ENCODE data around the gene UCHL5.

UCHL5 gene, protein sequence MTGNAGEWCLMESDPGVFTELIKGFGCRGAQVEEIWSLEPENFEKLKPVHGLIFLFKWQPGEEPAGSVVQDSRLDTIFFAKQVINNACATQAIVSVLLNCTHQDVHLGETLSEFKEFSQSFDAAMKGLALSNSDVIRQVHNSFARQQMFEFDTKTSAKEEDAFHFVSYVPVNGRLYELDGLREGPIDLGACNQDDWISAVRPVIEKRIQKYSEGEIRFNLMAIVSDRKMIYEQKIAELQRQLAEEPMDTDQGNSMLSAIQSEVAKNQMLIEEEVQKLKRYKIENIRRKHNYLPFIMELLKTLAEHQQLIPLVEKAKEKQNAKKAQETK

DNA sequence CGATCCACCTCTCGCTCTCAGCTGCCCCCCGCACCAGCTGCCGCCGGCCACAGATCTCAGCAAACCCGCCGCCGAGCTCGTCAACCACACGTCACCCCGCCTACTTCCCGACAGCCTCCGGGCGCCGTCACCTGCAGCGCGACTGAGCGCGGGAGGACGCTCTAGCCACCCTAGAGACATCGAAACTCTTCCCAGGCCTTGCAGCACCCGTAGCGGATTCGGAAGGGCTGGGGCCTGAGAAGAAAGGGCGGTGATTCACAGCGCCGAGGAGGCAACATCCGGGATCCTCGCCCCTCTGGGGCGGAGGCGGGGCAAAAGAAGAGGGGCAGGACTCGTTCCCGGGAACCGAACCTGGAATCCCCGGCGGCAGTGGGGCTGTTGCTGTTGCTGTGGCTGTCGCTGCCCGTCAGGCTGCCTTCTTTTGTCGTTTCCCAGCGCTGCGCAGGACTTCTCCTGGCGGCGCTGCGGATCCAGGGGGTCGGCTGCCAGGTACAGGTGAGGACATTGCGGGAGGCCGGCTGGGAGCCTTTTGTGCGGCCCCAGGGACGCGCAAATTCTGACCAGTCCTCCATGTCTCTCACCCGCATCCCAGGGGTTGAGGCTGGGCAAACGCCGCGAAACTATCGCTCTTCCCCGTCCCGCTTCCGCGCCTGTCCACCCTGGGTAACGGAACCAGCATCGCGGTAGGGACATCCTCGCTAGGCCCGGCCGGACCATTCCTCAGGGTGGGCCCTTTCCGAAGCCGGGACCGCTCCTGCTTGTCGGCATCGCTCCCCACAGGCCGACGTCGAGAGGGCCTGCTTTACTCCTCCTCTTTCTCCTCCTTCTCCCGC is at the start of gene UCHL5, which contains the start of gene RO60:
Gene UCHL5 (minus strand): TSS at position 79 of the 833 bp plus-strand sequence. CDS start 100 bp downstream, outside the sequence.
Gene RO60 (plus strand): TSS at position 331 of the 833 bp plus-strand sequence. CDS start 9,443 bp downstream, outside the sequence.
- DNase-seq (ENCODE audit: extremely low read depth in 1 of 2, low read depth in 1 of 2), result peak; percentile 87 to 95

DNA sequence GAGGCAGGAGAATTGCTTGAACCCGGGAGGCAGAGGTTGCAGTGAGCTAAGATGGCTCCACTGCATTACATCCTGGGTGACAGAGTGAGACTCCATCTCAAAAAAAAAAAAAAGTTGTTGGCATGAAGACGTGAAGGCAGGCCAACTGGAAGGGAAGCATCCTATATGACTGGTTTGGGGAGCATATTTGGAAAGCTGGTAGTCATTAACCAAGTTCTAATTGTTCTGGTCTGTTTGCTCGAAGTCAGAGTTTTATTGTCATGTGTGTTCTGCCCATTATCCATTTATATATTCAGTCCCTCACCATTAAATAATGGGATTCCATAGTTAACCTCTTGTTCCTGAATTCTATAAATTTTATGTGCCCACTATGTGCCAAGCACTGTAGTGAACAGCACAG is 49.3 kb upstream of the UCHL5 start:
- no peak for DNase-seq (ENCODE audit: extremely low read depth in 1 of 2, low read depth in 1 of 2)

DNA sequence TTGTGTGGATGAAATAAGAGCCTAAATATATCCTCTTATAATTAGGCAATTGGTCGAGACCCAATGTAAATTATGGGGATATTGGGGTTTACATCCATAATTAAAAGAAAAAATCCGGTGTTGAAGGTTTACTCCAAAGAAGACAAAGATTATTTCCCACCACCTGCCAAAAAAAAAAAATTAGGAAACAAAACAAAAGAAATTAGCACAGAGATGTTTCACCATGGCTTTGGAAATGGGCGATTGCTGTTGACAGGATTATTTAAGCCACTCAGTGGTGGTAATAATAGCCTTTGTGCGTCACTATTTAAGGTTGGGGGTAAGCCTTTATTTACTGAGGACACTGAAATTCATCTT is 46.6 kb upstream of the UCHL5 start:
- no peak for DNase-seq (ENCODE audit: extremely low read depth in 1 of 2, low read depth in 1 of 2)

DNA sequence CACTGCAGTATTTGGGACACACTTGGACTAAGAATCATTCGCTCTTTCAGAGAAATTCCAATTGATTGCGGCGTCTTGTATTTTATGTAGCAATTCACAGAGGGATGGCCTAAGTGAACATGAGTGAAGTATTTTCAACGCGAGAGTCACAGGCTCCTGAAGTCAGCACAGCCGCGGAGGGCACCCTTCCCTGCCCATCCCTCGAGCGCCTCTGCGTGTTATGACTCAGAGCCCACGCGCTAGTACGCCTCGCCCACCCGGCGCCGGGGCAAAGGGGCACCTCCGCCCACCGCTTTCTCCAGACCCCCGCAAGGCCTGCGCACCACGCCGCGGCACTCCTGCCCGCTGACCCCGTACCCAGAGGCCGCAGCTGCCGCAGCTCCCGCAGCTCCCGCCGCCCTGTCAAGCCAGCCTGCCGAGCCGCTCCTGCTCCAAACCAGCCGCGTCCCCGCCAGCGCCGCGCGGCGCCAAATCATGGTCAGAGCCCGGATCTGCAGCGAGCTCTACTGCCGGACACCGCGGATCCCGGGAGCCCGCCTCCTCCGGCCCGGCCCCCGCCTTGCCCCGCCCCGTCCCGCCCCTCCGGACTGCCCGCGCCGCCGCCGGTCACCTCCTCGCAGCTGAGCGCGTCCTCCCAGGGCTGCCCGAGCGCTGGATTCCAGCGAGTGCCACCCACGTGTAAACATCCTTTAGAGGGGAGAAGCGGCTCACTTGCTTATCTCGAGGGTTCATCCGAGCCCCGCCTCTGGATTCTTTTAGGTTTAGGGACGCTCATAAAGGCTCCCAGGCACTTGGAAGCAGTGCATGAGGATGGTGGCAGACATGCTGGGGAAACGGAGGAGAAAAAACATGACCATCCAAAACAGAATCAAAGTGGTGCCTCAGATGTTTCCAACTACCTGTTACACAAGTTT is 46.0 kb upstream of the UCHL5 start, which contains the start of gene GLRX2:
Gene GLRX2 (minus strand): TSS at position 508 of the 914 bp plus-strand sequence. CDS start 32 bp downstream, at position 476.
- peak in 1 of 2 donors; percentile 59 for DNase-seq (ENCODE audit: extremely low read depth in 1 of 2, low read depth in 1 of 2)

DNA sequence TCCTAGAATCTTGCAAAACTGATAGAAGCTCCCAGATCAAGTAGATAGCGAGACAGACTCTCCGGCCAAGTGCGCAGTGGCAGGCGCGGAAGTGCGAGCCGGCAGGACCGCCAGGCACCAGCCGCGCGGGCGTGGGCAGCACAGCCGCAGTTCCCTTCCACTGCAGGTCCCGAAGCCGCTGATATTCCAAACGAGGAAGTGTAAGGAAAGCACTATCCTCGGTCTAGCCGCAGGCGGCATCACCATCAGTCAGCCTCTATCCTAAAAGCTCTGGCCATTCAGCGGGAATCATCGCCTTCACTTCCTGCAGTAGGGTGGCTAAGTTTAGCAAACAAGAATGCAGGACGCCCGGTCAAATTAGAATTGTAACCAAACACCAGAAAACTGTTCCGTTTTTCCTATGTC is 45.3 kb upstream of the UCHL5 start:
- DNase-seq (ENCODE audit: extremely low read depth in 1 of 2, low read depth in 1 of 2), result no peak

DNA sequence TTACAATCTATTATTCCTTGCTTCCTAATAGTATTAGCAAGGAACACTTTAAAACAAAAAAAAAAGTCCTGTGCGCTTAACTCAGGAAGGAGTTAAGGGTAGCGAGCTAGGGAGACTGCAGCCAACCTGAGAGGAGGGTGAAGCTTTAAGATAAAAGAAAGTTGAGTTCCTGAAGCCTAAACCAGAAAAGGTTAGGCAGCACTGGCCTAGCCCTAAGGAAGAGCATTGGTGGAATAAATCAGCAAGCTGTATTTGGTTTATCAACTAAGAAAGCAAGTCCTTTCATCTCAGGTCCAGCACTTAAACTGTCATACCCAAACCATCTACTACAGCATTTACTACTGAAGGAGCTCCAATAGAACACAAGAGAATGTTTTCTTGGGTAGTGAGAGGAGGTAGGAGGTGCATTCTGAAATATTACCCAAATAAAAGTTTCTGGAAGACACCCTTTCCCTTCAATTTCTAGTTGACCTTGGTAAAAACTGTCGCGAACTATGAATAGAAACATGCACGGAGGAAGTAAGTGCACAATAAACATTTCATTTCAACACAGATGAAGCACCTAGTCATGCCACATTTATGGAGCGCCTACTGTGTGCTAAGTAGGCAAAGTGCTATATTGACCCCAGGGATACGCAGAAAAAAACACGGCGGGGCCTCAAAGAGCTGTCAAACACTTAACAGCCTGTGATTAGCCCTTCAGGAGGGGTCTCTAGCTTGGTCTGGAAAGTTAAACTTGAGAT is 44.8 kb upstream of the UCHL5 start:
- no peak for DNase-seq (ENCODE audit: extremely low read depth in 1 of 2, low read depth in 1 of 2)

DNA sequence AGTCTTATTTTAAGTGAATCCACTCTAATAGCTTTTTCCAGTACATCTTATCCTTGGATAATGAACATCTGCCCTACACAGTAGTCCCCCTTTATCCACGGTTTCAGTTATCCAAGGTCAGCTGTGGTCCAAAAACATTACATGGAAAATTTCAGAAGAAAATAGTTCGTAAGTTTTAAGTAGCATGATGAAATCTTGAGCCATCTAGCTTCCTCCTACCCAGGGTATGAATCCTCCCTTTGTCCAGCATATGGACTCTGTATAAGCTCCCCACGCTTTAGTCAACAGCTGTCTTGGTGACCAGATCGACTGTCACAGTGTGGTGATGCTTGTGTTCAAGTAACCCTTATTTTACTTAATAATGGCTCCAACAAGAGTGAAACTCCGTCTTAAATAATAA is 43.5 kb upstream of the UCHL5 start:
- no peak for DNase-seq (ENCODE audit: extremely low read depth in 1 of 2, low read depth in 1 of 2)

DNA sequence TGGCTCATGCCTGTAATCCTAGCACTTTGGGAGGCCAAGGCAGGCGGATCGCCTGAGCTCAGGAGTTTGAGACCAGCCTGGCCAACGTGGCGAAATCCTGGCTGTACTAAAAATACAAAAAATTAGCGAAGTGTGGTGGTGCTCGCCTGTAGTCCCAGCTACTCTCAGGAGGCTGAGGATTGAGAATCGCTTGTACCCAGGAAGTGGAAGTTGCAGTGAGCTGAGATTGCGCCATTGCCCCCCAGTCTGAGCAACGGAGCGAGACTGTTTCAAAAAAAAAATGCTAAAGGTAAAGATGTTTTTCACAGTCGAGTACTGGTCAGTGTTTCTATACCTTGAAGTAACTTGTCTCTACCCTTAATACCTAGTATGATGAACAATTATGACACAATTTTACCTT is 35.0 kb upstream of the UCHL5 start:
- DNase-seq (ENCODE audit: extremely low read depth in 1 of 2, low read depth in 1 of 2), result no peak

DNA sequence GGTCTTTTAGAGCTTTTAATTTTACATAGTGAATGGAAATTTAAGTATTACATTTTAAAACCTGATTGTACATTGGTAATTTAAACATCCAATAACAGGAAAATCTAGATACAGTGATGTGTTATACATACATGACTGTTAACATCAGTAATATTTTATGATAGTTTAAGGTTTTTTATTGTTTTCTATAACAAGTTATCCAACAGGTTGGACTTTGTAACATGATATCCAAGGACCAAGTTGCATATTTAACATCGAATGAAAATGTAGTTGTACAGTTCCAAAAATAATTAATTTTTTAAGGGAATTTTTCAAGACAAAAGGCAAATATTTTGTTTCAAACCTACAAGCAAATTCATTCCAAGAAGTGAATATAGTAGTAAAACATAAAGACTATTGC is 31.7 kb upstream of the UCHL5 start:
- no peak for DNase-seq (ENCODE audit: extremely low read depth in 1 of 2, low read depth in 1 of 2)

DNA sequence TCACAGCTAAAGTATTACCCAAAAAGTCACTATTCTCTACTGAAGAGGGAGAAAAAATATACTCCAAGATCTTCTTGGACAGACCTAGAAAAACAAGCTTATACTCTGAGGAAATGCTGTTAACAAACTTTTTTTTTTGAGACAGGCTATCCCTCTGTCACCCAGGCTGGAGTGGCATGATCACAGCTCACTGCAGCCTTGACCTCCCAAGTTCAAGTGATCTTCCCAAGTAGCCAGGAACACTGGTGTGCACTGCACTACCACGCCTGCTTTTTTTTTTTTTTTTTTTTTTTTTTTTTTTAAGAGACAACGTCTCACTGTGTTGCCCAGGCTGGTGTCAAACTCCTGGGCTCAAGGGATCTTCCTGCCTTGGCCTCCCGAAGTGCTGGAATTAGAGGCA is 28.7 kb upstream of the UCHL5 start:
- DNase-seq (ENCODE audit: extremely low read depth in 1 of 2, low read depth in 1 of 2), result no peak

DNA sequence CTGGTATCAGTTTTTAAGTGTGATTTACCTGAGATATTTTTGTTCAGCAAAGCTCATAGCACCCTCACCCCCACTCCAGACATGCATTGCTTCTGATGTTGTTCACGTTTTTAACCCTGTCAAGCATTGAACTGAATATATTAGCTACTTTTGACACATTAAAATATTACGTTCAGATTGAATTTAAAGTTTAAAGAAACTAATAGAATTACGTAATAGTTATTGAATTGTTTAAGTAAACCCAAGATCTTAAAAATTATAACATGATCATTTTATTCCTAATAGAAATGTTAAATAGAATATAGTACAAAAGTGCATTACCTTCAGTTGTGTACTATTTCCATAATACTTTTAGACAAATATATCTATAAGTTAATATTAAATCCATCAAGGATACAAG is 27.2 kb upstream of the UCHL5 start:
- DNase-seq (ENCODE audit: extremely low read depth in 1 of 2, low read depth in 1 of 2), result no peak

DNA sequence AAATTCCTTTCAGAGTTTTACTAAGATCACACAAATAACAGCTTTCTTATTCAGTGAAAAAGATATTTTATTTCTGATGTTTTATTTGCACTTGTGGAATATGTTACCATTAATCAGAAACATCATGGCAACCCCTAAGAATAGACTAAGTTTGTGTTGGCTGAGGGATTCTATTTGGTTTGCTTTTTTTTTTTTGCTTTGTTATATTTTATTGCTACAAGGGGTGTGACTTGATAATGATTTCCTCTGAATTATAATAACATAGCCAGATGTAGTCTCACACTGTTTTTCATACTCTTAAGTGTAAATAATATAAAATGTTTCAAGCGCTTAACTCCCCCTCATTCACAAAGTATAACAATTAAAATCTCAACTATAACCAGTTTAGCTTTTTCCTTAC is 26.1 kb upstream of the UCHL5 start:
- no peak for DNase-seq (ENCODE audit: extremely low read depth in 1 of 2, low read depth in 1 of 2)

DNA sequence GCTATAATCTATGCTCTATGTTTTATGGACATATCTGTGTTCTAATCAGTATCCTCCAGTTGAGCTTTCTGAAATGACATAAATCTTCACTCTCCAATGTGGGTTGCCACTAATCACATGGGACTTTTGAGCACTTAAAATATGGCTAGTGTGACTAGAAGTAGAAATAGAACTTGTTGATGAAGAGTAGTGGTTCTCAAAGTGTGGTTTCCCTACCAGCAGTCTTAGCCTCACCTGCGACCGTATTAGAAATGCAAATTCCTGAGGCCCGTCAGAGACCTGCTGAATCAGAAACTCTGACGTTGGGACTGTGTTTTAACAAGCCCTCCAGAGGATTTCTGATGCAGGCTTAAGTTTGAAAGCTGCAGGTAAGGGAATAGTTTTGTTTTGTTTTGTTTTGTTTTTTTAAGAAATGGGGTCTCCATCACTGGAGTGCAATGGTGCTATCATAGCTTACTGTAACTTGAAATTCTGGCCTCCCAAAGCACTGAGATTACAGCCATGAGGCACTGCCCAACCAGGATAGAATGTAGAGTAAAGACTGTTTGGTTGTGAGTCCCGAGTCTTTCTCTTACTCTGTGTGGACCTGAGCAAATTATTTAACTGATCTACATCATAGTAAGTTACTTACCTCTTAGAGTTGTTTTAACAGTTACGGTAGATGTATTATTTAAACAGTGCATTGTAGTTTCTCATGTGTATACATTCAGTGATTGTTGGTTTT is 24.4 kb upstream of the UCHL5 start:
- no peak for DNase-seq (ENCODE audit: extremely low read depth in 1 of 2, low read depth in 1 of 2)

DNA sequence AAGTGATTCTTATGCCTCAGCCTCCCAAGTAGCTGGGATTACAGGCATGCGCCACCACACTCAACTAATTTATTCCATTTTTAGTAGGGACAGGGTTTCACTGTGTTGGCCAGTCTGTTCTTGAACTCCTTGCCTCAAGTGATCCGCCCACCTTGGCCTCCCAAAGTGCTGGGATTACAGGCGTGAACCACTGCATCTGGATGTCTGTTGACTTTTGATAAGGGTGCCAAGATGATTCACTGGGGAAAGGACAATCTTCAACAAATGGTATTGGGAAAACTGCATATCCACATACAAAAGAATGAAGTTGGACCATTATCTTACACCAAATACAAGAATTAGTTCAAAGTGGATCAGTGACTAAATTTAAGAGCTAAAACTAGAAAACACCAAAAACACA is 20.0 kb upstream of the UCHL5 start:
- DNase-seq (ENCODE audit: extremely low read depth in 1 of 2, low read depth in 1 of 2), result no peak

DNA sequence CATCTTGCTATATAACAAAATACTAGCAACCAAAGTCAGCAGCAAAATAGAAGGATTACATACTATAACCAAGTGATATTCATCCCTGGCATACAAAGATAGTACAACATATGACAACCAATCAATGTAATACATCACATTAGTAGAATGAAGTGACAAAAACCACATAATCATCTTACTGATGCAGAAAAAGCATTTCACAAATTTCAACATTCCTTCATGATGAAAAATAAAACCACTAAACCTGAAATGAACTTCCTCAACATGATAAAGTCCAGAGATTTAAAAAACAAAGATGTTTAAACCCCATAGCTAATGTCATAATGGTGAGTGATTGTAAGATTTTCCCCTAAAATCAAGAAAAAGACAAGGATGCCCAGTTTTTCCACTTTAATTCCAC is 18.8 kb upstream of the UCHL5 start:
- no peak for DNase-seq (ENCODE audit: extremely low read depth in 1 of 2, low read depth in 1 of 2)

DNA sequence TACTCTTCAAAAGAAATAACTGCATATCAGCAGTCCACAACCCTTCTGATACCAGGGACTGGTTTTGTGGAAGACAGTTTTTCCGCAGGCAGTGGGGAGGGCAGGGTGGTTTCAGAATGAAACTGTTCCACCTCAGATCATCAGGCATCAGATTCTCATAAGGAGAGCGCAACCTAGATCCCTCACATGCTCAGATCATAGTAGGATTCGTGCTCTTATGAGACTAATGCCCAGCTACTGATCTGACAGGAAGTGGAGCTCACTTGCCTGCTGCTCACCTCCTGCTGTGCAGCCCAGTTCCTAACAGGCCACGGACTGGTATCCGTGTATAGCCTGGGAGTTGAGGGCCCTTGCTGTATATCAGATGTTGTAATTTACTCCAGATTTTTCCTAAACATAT is 11.8 kb upstream of the UCHL5 start:
- DNase-seq (ENCODE audit: extremely low read depth in 1 of 2, low read depth in 1 of 2), result no peak

DNA sequence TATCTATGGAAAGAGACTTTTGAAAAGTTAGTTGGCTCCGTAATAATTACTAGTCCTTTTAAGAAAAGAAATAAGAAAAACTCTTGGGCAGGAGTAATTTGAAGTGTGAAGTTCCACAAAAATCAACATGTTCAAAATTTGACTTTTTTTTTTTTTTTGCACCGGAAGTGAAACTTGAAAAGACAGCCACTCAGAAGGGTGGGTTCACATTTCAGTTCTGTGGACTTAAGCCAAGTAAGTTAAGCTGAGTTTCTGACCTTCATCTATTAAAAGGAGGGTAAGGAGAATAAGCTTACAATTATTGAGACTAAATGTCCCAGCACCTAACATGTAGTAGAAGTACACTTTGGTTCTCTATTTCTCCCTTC is 11.2 kb upstream of the UCHL5 start:
- no peak for DNase-seq (ENCODE audit: extremely low read depth in 1 of 2, low read depth in 1 of 2)

DNA sequence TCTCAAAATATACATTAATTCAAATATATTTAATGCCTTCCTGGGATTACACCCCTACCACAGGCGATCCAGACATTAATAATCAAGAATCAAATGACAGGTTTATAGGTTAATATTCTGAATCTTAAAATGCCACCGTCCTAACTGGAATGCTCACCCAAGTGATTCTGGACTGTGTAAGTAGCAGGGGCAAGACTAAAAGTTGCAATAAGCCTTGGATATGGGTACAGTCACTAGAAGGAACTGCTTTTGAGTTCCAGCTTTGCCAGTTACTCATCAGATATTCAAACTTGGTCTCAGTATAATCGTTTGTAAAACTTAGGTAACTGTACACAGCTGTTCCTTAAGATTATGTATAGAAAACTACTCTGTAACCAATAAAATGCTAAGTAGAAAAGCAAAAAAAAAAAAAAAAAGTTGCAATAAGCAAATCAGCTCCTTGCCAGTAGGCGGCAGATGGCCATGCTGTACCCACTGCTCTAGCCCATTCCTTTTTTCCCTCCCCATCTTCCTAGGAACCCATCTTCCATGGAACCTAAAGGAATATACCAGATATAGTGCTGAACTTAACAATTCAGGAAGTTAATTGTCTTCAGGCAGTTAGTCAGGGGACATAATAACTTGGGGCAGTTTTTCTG is 10.7 kb upstream of the UCHL5 start:
- DNase-seq (ENCODE audit: extremely low read depth in 1 of 2, low read depth in 1 of 2), result no peak

DNA sequence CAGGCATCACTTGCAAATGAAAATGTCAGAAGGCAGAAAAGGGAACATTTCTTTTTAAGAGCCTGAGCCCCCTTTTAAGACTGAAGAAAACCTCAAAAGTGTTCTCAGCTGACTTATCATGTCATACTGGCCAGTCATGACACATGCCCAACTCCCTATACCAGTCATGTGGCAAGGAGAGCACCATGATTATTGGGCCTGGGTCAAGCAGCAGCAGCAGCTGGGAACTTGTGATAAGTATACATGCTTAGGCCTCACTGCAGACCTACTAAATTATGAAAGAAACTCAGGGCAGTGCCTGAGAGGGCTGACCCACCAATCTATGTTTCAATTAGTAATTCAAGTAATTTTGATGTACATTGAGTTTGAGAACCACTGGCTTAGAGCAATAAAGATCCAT is 8.9 kb upstream of the UCHL5 start:
- DNase-seq (ENCODE audit: extremely low read depth in 1 of 2, low read depth in 1 of 2), result no peak
